A204.1 (cell line): Measurements from ENCODE around the gene IGSF21.

Experiments
- FAIRE-seq: peaks from 2 replicates; lab custom pipeline; 2012; peaks lifted over from hg19 to GRCh38; lab: Jason Lieb, UNC

The IGSF21 gene

GRCh38 chr1:18178111-18178510 lies 70.5 kb downstream of the IGSF21 start:
- no peak for FAIRE-seq

GRCh38 chr1:18179009-18179408 lies 71.4 kb downstream of the IGSF21 start:
- no peak for FAIRE-seq

DNA sequence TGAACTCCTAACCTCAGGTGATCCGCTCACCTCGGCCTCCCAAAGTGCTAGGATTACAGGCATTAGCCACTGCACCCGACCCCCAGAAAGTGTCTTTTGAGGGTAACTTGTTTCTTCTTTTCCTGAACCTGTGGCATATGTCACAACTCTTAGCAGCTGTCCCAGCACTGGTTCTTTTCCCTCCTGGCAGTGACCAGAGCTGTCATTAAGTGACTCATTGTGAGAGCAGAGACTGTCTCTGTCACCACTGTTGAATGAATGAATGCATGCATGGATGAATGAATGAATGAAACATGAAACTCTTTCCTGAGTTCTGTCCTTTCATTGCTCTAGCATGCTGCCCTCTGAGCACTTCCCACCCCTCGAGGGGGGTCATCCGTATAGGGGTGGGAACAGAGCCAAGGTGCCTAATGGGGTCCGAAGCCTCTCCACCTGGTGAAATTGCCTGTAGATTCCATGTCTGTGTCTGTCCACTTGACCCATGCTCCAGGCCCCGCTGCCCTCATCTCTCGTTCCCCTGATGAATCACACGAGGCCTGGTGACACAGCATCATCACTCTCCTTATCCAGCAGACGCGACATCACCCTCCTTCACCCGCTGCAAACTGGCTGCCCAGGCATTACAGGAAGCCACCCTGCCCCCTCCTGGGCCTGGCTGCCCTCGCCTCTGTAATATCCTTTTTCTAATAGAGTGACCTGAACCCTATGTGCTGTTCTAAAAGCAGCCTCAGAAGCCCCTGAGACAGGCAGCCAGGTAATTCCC lies 75.0 kb downstream of the IGSF21 start:
- no peak for FAIRE-seq

DNA sequence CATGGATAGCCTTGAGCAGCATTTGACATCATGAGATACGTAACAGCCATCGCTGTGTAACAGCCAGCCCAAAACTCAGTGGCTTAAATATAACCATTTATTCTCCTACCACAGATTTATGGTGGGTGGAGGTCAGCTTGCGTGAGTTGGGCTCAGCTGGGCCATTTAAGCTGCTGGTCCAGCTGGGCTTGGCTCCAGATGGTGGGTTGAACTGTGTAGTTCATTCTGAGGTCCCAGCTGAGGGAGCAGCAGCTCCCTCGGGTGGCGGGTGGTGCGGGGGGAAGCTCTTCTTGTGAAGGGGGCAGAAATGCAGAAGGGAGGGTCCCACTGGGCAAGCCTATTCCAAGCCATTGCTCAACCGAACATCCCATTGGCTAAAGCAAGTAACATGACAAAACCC lies 75.9 kb downstream of the IGSF21 start:
- FAIRE-seq: no peak

- FAIRE-seq: no peak
These were observed 79.5 kb downstream of the IGSF21 start for GRCh38 chr1:18187054-18187453.

DNA sequence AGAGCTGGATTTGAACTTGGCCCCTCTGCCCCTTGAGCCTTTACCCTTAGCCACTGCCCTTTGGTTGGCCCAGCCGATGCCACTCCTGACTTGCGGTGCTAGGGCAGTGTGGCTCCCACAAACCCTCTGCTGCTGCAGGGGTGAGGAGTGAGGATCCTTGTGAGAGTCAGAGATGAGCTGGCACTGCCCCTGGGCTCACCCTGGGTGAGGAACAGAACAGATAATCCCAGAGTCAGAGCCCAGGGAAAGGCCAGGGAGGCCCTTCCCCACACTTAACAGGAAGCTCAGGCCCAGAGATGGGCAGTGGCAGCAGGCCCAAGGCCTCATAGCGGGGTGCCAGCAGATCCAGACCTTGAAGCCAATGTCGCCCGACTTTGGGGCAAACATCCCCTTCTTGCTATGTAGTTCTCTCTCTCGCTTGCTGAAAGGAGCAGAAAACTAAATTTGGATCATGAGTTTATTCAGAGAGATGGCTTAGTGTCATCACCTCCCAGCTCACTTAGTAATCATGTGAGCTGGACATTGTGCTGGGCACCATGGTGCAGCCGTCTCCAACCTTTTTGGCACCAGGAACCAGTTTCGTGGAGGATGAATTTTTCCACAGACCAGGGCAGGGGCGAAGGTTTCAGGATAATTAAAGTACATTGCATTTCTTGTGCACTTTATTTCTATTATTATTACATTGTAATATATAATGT lies 81.4 kb downstream of the IGSF21 start:
- no peak for FAIRE-seq

- FAIRE-seq: no peak
These were observed 83.0 kb downstream of the IGSF21 start for GRCh38 chr1:18190598-18190997.

DNA sequence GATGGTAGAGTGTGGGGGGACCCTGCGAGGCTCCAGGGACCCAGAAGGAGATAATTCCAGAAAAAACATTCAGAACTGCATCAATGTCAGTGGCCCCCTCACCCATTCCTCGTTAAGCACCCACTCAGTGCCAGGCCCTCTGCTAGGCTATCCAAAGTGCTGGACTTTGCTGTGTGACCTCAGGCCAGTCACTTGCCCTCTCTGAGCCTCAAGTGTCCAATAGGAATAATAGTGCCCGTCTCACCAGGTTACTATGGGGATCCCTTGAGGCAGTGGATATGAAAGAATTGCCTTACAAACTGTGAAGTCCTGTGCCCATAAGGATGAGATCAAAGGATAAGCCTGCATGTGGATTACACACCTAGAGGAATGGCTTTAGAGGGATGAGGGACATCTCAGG lies 83.4 kb downstream of the IGSF21 start:
- FAIRE-seq: no peak

DNA sequence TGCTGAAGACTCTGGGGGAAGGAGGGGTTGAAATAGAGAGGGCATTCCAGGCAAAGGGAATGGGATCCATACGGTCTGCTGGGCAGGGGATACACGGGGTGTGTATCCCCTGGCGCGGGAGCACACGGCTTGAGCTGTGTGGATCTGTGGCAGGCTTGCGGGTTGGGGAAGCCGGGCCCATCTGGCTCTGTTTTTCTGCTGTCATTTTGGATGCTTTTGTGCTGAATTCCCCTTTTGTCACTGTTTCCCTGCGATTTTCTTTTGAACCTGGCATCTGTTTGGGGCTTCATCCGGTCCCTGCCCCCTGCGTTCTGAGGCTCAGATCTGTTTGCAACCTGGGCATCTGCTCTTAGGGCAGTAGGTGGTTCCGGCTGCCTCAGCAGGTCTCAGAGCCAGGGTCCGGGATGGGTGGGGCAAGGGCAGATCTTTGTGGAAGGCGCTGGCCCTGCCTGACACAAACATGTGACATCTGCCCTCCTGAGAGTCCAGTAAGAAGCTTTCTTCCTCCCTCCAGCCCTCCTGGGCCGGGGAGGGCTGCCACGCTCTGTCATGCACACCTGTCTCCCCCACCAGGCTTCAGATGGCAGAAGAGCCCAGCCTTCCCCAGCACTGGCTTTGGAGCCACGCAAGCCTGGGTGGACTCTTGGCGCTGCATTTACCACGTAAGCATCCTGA lies 84.0 kb downstream of the IGSF21 start:
- FAIRE-seq: no peak

DNA sequence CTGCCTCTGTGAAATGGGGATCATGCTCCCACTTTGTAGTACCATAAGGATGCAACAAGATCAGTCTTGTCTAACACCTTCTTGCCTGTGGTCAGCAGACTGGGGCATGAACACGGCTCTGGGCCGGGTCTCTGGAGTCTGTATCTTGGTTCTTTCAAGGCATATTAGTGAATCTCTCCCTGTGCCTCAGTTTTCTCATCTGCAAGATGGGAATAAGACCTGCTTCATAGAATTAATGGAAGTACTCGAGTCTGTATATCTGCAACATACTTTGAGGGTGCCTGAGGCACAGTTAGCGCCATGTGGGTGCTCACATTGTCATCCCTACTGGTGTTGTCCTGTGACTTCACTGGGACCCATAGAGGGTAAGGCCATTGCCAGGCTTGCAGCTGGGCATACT lies 84.6 kb downstream of the IGSF21 start:
- FAIRE-seq: no peak

GRCh38 chr1:18192974-18193373 lies 85.4 kb downstream of the IGSF21 start:
- no peak for FAIRE-seq

DNA sequence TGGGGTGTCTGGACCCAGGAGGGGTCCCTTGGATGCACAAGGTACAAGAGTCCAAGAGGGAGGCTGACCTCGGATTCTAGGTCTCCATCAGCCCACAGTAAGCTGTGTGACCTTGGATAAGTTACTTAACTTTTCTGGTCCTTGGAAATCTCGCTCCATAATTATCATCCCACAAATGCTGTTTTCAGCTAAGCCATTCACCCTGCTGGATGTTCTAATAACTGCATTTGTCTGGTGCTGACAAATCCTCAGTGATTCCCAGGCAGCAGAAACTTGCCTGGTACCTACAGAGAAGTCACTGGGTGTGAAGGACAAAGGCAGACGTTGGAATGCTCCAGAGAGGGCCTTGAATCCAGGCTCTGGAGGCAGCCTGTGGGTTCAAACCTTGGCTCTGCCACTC lies 89.7 kb downstream of the IGSF21 start:
- FAIRE-seq: no peak

GRCh38 chr1:18198260-18198659 lies 90.7 kb downstream of the IGSF21 start:
- FAIRE-seq: no peak

DNA sequence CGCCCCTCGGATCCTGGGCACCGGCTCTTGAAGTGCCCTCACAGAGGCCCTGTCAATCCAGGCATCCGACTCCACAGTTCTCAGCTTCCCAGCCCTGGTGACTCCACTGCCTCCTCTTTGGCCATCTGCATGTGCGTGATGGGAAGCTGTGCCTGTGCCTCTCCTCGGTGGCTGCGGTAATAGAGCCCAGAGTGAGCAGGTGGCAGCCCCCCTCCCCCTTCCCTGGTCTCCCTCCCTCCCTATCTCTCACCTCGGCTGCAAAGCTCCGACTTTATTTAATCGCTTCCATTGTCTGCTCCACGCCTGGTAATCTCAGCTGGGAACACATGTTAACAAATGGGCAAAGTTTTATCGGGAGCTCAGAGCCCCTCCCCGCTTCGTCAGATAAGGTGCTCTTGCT lies 91.9 kb downstream of the IGSF21 start:
- no peak for FAIRE-seq

GRCh38 chr1:18200136-18200717 lies 92.6 kb downstream of the IGSF21 start:
- no peak for FAIRE-seq

GRCh38 chr1:18200918-18201317 lies 93.3 kb downstream of the IGSF21 start:
- no peak for FAIRE-seq

GRCh38 chr1:18201997-18202719 lies 94.6 kb downstream of the IGSF21 start:
- no peak for FAIRE-seq

- no peak for FAIRE-seq
These were observed 96.0 kb downstream of the IGSF21 start for GRCh38 chr1:18203645-18204044.

DNA sequence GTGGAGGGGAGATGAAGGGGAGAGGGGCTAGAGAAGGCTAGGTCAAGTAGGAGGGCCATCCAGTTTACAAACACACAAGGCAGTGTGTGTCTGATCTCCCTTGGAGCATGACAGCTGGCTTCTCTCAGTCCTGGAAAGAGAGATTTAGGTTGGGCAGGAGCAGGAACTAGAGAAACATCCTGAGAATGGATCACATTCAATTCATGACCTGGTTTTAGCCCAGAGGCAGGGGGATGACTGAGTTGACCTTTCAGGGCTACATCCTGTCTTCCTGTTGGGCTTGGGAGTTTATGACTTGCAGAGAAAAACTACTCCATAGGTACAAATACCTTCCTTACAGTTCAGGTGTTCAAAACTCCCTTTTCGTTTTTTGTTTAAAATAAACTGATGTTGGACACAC lies 97.0 kb downstream of the IGSF21 start:
- FAIRE-seq: no peak

DNA sequence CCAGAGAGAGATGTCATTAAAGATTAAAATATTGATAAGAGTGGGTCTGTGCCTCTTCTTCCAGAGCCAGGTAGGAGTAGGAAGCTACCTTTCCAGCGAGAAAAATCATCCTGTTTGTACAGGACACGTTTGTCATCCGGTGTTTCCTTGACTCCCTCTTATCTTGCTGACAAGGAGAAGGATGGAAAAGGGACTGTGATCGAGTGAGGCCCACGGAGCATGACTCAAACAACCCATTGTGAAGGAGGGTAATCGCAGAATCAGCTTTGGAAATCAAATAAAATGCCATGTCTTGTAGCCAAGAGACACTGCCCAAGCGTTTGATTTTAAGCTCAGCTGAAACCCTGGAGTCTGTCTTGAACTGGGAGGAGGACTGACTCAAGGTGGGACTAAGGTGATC lies 97.7 kb downstream of the IGSF21 start:
- FAIRE-seq: no peak

- FAIRE-seq: no peak
These were observed 104.2 kb downstream of the IGSF21 start for GRCh38 chr1:18211764-18212163.

- FAIRE-seq: no peak
These were observed 109.9 kb downstream of the IGSF21 start for GRCh38 chr1:18217398-18218043.
